GM19455 (cell line): ENCODE measurements around the gene DACT3.
"Not testable (repeated sequence)": the region's sequence is repeated elsewhere in the genome, so short reads cannot be mapped to it uniquely, and the experiment has no call there.

Experiments used
- ATAC-seq: cut with Tn5 transposase; IDR thresholded peaks from one replicate; pipeline ENCODE4 v1.9.1; 2021; ENCODE audit not compliant: unreplicated experiment

Gene DACT3

GRCh38 chr19:46635920-46636761 is 24.8 kb downstream of the DACT3 start, which contains the start of gene GNG8:
TSS of gene GNG8 (minus strand) at chr19:46636202. CDS start at chr19:46634682, 1,520 bp downstream.
- ATAC-seq = no peak

GRCh38 chr19:46634656-46635218 is 26.2 kb downstream of the DACT3 start:
- ATAC-seq = no peak

DNA sequence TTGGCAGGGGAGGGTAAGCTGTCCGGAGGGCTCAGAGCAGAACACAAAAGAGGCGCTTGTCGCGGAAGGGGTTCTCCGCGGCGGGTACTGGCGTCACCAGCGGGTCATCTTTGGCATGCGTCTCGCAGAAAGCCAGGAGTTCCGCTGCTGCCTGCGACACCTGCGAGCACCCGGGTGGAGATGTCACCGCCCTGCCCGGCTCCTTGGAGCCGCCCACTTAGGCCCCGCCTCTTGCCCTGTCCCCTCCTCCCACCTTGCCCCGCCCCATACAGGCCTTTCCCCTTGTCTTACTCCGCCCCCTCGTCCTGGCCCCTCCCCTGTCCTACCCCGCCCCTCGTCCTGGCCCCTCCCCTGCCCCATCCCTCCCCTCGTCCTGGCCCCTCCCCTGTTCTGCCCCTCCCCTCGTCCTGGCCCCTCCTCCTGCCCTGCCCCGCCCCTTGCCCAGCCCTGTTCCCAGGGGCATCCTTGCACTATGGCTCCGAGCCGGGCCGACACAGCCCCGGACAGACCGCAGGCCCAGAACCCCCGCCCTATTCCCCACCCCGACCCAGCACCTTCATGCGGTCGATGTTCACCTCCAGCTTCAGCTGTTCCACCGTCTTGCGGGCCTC is 26.8 kb downstream of the DACT3 start:
- no peak for ATAC-seq

- ATAC-seq = no peak
Observed at GRCh38 chr19:46633130-46633529, 27.9 kb downstream of the DACT3 start.

GRCh38 chr19:46631481-46631880 is 29.5 kb downstream of the DACT3 start:
- no peak for ATAC-seq

GRCh38 chr19:46630586-46631205 is 30.3 kb downstream of the DACT3 start:
- ATAC-seq = no peak

GRCh38 chr19:46629546-46630025 is 31.4 kb downstream of the DACT3 start:
- no peak for ATAC-seq

DNA sequence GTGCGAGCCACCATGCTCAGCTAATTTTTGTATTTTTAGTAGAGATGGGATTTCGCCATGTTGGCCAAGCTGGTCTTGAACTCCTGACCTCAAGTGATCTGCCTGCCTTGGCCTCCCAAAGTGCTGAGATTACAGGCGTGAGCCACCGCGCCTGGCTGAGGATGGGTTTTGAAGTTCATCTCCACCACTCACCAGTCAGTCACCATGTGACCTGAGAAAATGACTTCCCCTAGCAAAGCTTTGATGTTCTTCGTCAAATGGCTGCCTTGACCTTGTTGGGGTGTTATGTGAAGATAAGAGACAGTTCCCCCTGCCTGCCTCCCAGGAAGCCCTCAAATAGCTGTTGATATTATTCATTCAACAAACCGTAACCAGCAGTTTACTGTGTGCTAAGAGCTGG is 32.0 kb downstream of the DACT3 start:
- ATAC-seq = not testable (repeated sequence)

DNA sequence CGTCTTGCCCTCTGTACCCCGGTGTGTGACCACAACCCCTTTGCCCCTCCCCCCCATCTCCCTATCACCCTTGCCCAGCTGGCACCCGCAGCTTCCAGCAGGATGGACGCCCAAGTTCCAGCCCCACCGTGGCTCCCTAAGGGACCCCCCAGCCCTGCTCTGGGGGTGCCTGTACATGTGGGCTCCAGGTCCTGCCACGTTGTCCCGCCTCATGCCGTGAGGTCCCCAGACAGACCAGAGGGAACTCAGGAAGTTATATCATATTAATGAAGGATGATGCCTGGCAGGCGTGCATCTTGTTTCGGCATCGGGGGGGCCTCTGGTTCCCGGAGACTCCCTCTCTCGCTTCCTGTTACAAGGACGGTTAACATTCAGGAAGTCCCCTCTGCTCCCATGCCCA is 34.5 kb downstream of the DACT3 start:
- no peak for ATAC-seq

GRCh38 chr19:46625731-46626130 is 35.3 kb downstream of the DACT3 start:
- ATAC-seq = no peak

- no peak for ATAC-seq
Observed at GRCh38 chr19:46624958-46625661, 35.9 kb downstream of the DACT3 start, which contains the start of gene PTGIR. TSS of gene PTGIR (minus strand) at chr19:46625089. CDS start at chr19:46624225, 864 bp downstream.

DNA sequence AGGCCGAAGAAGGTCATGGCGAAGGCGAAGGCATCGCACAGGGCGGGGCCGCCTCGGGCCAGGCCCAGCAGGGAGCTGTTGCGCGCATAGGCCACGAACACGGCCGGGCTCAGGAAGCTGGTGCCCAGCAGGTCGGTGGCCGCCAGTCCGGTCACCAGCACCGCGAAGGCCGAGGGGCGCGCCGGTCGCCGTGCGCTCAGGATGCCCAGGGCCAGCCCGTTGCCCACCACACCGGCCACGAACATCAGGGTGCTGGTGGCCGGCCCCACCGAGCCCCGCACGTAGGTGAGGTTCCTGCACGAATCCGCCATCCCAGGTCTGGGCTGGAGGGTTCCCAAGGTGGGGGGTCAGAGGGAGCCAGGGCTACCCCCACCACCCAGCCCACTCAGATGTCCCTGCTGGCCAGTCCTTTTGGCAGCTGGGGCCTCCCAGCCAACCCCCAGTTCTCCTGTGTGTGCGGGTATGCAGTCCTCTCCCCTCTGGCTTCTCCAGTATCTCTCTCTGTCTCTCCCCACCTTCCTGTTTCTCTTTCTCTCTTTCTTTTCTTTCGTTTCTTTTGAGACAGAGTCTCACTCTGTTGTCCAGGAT is 37.0 kb downstream of the DACT3 start:
- no peak for ATAC-seq

GRCh38 chr19:46622118-46622446 is 38.9 kb downstream of the DACT3 start:
- ATAC-seq = no peak

DNA sequence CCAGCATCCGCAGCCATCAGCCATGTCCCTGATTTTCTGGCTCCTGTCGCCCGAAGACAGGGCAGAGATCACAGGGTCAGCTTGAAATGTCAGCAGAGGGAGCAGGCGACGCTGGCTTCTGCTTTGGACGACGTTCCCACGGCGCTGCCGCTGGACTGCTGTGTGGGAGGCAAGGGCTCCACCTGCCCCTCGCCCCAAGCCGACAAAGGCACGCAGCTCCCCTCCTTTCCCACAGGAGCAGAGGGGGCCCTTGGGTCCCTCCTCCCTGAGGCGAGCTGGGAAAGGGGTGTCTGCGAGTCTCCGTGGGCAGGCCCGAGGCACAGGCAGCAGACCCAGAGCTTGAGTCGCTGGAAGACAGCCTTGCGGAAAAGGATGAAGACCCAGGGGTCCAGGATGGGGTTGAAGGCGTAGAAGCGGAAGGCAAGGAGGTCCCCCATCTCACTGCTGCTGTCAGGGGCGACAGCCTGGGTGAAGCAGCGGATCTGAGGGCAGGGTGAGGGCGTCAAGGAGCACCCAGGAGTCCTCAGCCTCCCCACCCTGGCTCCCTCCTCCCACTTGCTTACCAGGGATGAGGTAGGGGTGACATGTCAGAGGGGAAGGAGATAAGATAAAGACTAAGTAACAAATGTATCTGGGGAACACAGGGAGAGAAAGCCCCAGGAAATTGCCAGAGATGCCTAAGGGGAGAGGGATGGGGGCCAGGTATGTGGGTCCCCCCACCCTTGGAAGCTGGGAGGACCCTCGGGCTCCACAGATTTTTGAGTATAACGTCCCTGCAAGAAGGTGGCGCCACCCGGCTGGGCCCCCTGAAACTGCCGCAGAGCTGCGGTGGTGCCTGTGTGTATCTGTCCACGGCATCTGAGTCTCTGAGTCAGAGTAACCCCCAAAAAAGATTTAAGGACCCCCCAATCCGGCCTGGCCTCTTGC is 39.5 kb downstream of the DACT3 start:
- ATAC-seq = no peak

GRCh38 chr19:46620716-46621115 is 40.3 kb downstream of the DACT3 start:
- no peak for ATAC-seq

DNA sequence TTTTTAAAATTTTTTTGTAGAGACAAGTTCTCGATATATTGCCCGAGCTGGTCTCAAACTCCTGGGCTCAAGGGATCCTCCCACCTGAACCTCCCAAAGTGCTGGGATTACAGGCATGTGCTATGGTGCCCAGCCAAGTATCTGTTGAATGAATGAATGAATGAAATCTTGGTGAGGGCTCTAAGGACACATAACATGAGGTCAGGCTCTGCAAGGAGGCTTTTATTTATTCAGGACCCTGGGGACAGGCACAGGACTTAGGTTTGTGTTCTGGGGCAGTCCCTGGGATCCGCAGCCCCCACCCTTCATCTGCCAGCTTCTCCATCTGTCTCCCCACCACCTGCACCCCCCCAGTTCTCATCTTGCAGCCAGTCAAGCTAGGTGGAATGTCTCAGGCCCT is 40.7 kb downstream of the DACT3 start:
- ATAC-seq = no peak

GRCh38 chr19:46618670-46619231 is 42.2 kb downstream of the DACT3 start:
- no peak for ATAC-seq

GRCh38 chr19:46617601-46618000 is 43.4 kb downstream of the DACT3 start:
- ATAC-seq = no peak

- ATAC-seq = no peak
Observed at GRCh38 chr19:46616631-46617322, 44.2 kb downstream of the DACT3 start.
